ENCODE results near the gene COL1A2. TPM values are rescaled to one million over a fixed set of nuclear protein-coding genes. Genes with fewer than 3 reads are reported as not detected.

Gene COL1A2
- total RNA-seq, 1 experiment from 2014 or later, result 42.1 TPM

DNA sequence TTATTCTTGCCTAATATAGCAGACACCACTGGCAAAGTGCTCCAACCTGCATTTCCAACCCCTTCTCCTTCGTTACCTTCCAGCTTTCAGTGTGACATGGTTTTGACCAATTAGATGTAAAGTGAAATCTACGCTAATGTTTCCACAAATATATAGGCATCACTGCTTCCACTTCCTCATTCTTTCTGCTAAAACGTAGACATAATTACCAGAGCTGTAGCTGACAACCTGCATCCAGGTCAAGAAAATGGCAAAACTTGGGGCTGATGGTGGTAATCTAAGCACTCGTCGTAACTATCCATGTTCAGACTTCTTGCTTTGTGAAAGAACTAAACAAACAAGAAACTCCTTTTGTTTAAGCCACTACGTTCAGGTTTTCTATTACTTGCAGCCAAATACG lies 41.8 kb upstream of the COL1A2 start:
- Histone ChIP-seq H2AK5ac (ENCODE audit: insufficient read length, low read length) (no peak overlapping the region), H3K27me3 (ENCODE audit: insufficient read depth, low read length) (no peaks in the 10 kb centered on the region), H2BK12ac (ENCODE audit: insufficient read length, low read depth, low read length) (no peak overlapping the region), H4K91ac (ENCODE audit: insufficient read length, low read depth, low read length) (no peak overlapping the region), H3K9ac (ENCODE audit: extremely low read depth, insufficient read length, low read length) (no peak overlapping the region), H3K23me2 (ENCODE audit: insufficient read length, low read depth, low read length, poor library complexity, severe bottlenecking) (no peaks in the 10 kb centered on the region), H3K18ac (ENCODE audit: insufficient read length, low read depth, low read length) (no peak overlapping the region), H2BK15ac (ENCODE audit: low read depth, low read length) (no peak overlapping the region), H2AFZ (ENCODE audit: low read length) (no peak overlapping the region), H3K4me1 (ENCODE audit: insufficient read depth, low read length) (no peaks in the 10 kb centered on the region; the same call in 1 of the 2 replicates), H3K56ac (ENCODE audit: insufficient read length, low read depth, low read length) (no peak overlapping the region), H2BK120ac (ENCODE audit: low read depth, low read length, poor library complexity, severe bottlenecking) (no peak overlapping the region), H3K14ac (ENCODE audit: insufficient read depth, low read length) (no peak overlapping the region), H2BK20ac (ENCODE audit: low read depth, low read length, poor library complexity, severe bottlenecking) (no peak overlapping the region), H3K4ac (ENCODE audit: low read depth, low read length) (no peak overlapping the region), H3K23ac (ENCODE audit: insufficient read length, low read depth, low read length) (no peak overlapping the region), H4K5ac (ENCODE audit: insufficient read length, low read depth, low read length) (no peak overlapping the region), H3K27ac (ENCODE audit: insufficient read length, low read depth, low read length) (no peak overlapping the region), H3K79me1 (ENCODE audit: insufficient read depth, low read depth, low read length, poor library complexity, severe bottlenecking) (no peaks in the 10 kb centered on the region), H3K4me2 (ENCODE audit: insufficient read depth, insufficient read length, low read length) (no peak overlapping the region), H3K79me2 (ENCODE audit: insufficient read depth, low read length) (no peaks in the 10 kb centered on the region), H4K8ac (replicated peaks; ENCODE audit: insufficient read length, low read depth, low read length) (no peak overlapping the region), H3K9me3 (ENCODE audit: control insufficient read depth, low read depth, low read length) (no peaks in the 10 kb centered on the region), H3T11ph (ENCODE audit: low read length) (no peak overlapping the region), H4K20me1 (ENCODE audit: control insufficient read depth, insufficient read depth, insufficient read length) (no peaks in the 10 kb centered on the region), H2BK5ac (ENCODE audit: insufficient read length, low read length) (no peak overlapping the region)
- Mint-ChIP-seq H3K9me3 (no peaks in the 10 kb centered on the region), H3K27ac (no peak overlapping the region), H3K36me3 (ENCODE audit: insufficient read depth in 1 of 3, low read depth in 3 of 3) (no peaks in the 10 kb centered on the region), H3K4me1 (peaks cover 6 to 10% of the 10 kb centered on the region in 2 experiments; a peak in 3 of 4 replicates), H3K4me3 (no peak overlapping the region), H3K27me3 (ENCODE audit: low read depth) (no peaks in the 10 kb centered on the region)
- TF ChIP-seq, protein P1, sequence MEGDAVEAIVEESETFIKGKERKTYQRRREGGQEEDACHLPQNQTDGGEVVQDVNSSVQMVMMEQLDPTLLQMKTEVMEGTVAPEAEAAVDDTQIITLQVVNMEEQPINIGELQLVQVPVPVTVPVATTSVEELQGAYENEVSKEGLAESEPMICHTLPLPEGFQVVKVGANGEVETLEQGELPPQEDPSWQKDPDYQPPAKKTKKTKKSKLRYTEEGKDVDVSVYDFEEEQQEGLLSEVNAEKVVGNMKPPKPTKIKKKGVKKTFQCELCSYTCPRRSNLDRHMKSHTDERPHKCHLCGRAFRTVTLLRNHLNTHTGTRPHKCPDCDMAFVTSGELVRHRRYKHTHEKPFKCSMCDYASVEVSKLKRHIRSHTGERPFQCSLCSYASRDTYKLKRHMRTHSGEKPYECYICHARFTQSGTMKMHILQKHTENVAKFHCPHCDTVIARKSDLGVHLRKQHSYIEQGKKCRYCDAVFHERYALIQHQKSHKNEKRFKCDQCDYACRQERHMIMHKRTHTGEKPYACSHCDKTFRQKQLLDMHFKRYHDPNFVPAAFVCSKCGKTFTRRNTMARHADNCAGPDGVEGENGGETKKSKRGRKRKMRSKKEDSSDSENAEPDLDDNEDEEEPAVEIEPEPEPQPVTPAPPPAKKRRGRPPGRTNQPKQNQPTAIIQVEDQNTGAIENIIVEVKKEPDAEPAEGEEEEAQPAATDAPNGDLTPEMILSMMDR (conservative IDR thresholded peaks at IDR 0.05), result no peak
- no peak for DNase-seq
- WGBS (ENCODE audit: extremely low coverage, insufficient read length, low lambda C conversion rate), result no CpG with 5 or more reads among the region's 7 CpGs

All from H9 (cell line).